RWPE2 (cell line): Measurements from ENCODE around the gene GCG.

Experiments
- ATAC-seq: fragments of 200-7000 bp; cut with Tn5 transposase; 3 replicates; pipeline ENCODE4 v1.9.1; 2021; ENCODE audit warnings: low read depth
- DNase-seq: peaks from one replicate; pipeline ENCODE4 v3.0.0-alpha.2; 2020; ENCODE audit warnings: low spot score
- H3K27ac ChIP-seq: fragments of 450-650 bp; 2 replicates; pipeline ENCODE4 v1.5.1; 2017; ENCODE audit warnings: mild to moderate bottlenecking; ENCODE audit not compliant: poor library complexity, severe bottlenecking
- H3K27me3 ChIP-seq: fragments of 250-450 bp; sonication (Bioruptor Pico); 2 replicates; pipeline ENCODE4 v1.5.1; 2021; ENCODE audit warnings: mild to moderate bottlenecking, moderate library complexity; ENCODE audit not compliant: insufficient read depth, poor library complexity, severe bottlenecking
- H3K36me3 ChIP-seq: fragments of 250-450 bp; sonication (Bioruptor Pico); 2 replicates; pipeline ENCODE4 v1.5.1; 2020; ENCODE audit warnings: low read depth, mild to moderate bottlenecking, moderate library complexity
- H3K4me1 ChIP-seq: fragments of 250-450 bp; sonication (Bioruptor Pico); 2 replicates; pipeline ENCODE4 v1.5.1; 2021; ENCODE audit warnings: mild to moderate bottlenecking, moderate library complexity; ENCODE audit not compliant: insufficient read depth, poor library complexity, severe bottlenecking
- H3K4me3 ChIP-seq: fragments of 250-450 bp; sonication (Bioruptor Pico); 2 replicates; pipeline ENCODE4 v1.5.1; 2021; ENCODE audit warnings: mild to moderate bottlenecking, moderate library complexity; ENCODE audit not compliant: severe bottlenecking
- H3K9me3 ChIP-seq: fragments of 250-450 bp; sonication (Bioruptor Pico); 2 replicates; pipeline ENCODE4 v1.5.1; 2021; ENCODE audit warnings: mild to moderate bottlenecking, moderate library complexity; ENCODE audit not compliant: severe bottlenecking
- TF ChIP-seq, protein P1 (sequence below): fragments of 450-650 bp; IDR thresholded peaks from one replicate; pipeline ENCODE4 v1.5.1; 2017; ENCODE audit warnings: mild to moderate bottlenecking, moderate library complexity; ENCODE audit not compliant: poor library complexity, severe bottlenecking

GCG gene

DNA sequence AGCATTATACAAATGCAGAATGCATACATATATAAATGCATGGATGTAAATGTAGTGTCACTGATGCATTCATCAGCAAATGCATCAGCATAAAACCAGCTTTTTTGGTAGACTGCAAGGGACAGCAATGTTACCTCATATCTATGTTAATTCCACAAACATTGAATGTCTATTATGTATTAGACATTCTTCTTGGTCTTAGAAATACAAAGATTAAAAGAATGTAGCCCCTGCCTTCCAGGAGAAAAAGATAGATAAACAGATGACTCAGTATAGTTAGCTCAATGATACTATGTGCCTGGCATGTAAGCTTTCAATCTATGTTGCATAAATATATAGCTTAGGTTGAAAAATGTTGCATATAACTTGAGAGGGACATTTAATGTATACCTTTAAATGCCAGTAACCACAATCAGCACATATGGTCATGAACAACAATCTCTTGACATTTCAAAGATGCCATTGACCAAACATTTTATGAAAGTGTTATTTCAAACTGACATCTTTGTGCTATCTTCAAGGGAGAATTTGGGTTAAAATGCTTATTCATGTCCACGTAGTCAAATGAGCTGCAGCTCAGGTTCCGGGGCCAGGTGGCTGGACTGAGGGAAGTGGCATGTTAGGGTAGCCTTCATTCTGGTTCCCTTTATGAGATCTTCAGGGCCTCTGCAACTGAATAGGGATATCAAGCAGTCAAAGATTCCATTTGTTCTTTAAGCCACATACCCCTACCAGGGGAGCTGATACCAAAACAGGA is 45.2 kb upstream of the GCG start:
- ATAC-seq (peak; percentile 91), DNase-seq (no peak)
- Histone ChIP-seq H3K36me3 (peaks cover 6% of the 10 kb centered on the region; the same call in 1 of the 2 replicates), H3K9me3 (no peaks in the 10 kb centered on the region), H3K27ac (no peak overlapping the region), H3K4me1 (peaks cover 5% of the 10 kb centered on the region), H3K4me3 (no peak overlapping the region), H3K27me3 (no peaks in the 10 kb centered on the region)
- TF ChIP-seq, protein P1, sequence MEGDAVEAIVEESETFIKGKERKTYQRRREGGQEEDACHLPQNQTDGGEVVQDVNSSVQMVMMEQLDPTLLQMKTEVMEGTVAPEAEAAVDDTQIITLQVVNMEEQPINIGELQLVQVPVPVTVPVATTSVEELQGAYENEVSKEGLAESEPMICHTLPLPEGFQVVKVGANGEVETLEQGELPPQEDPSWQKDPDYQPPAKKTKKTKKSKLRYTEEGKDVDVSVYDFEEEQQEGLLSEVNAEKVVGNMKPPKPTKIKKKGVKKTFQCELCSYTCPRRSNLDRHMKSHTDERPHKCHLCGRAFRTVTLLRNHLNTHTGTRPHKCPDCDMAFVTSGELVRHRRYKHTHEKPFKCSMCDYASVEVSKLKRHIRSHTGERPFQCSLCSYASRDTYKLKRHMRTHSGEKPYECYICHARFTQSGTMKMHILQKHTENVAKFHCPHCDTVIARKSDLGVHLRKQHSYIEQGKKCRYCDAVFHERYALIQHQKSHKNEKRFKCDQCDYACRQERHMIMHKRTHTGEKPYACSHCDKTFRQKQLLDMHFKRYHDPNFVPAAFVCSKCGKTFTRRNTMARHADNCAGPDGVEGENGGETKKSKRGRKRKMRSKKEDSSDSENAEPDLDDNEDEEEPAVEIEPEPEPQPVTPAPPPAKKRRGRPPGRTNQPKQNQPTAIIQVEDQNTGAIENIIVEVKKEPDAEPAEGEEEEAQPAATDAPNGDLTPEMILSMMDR = no peak

DNA sequence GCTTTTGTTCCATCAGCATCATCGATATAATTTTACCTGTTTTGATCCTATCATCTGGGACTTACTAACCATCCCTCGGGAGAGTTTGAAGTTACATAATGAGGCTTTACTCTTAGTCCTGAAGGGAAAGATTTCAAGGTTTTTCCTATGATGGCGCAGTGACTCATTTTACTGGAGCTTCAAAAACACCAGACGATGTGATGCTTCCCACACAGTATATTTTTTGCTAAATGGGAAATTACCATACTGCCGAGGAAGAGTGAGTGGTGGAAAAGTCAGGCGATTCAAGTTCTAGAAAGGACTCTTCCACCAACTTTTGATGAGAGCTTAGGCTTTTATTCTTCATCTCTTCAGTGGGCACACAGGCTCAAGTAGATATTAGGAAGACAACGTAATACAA is 44.6 kb upstream of the GCG start:
- Histone ChIP-seq H3K4me3 (no peak overlapping the region), H3K36me3 (peaks cover 6% of the 10 kb centered on the region; the same call in 1 of the 2 replicates), H3K27ac (no peak overlapping the region), H3K9me3 (no peaks in the 10 kb centered on the region), H3K27me3 (no peaks in the 10 kb centered on the region), H3K4me1 (peaks cover 5% of the 10 kb centered on the region)
- TF ChIP-seq, protein P1 = no peak
- peak; percentile 49 for ATAC-seq
- no peak for DNase-seq

DNA sequence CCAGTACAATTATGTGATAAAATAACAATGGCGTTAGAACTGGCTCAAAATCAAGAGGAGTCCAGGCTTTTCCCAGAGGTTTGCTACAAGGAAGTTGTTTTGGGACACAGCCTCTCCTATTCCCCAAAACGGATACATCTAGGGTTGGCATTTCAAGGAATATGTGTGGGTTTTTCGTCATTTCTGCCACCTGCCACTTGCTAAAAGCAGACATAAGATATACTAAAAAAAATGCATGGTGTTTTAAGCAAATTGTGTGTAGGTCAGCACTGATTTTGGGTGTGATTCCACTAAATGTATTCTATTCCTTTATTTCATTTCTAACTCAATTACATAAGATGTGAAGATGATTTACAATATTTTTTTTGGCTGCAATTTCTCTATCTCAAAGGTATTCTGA is 36.4 kb upstream of the GCG start:
- Histone ChIP-seq H3K36me3 (peaks cover 32% of the 10 kb centered on the region), H3K27ac (no peak overlapping the region), H3K9me3 (no peaks in the 10 kb centered on the region), H3K4me3 (no peak overlapping the region), H3K4me1 (no peaks in the 10 kb centered on the region), H3K27me3 (no peaks in the 10 kb centered on the region)
- TF ChIP-seq, protein P1 = no peak
- DNase-seq (no peak), ATAC-seq (no peak)

DNA sequence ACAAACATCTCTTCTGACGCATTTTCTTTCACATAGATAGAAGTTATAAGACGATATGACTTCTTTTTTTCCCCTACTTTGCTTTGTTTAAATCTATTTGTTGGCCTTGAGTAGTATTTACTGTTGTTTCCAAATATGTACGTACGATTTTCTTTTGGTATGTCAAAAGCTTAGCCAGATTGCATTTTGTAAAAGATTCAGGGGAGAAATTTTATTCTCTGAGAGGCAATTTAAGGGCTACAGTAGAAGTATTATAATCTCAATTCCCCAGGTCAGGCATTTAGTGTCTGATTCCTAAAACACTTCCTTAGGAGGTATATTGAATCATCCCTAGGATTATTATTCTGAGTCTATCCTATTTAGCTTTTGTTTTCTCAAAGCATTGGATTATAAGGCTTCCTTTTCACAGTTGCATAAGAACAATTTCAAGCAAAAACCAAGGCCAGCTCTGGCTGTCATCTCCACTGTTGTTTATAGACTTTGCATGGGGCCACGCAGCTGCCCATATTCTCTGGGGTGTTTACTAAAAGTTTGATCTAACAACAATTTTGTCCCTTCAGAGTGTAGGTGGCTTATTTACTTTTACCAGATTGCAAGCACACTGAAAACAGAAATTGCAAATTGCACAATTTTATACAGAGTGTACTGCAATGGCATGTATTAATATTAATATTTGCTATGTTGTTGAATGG is 33.6 kb upstream of the GCG start:
- no peak overlapping the region for H3K27ac ChIP-seq
- no peaks in the 10 kb centered on the region for H3K9me3 ChIP-seq
- H3K27me3 ChIP-seq = no peaks in the 10 kb centered on the region
- TF ChIP-seq, protein P1 = no peak
- peaks cover 32% of the 10 kb centered on the region for H3K36me3 ChIP-seq
- H3K4me1 ChIP-seq = no peaks in the 10 kb centered on the region
- DNase-seq (no peak), ATAC-seq (no peak)
- H3K4me3 ChIP-seq = no peak overlapping the region
